GM13976 (cell line): Measurements from ENCODE around the gene PNMA8C.

ENCODE experiments used
- DNase-seq: peaks from one replicate; pipeline ENCODE4 v3.0.0; 2012; ENCODE audit warnings: low spot score
- in situ Hi-C: fragments of 300-500 bp; cut with MboI; formaldehyde crosslinking; loops from one replicate; pipeline ENCODE4 v1.12.0; 2022; ENCODE audit warnings: low sequenced_read_pairs, mixed read lengths, inconsistent platforms; ENCODE audit not compliant: unreplicated experiment
- TF ChIP-seq, protein P1 (sequence below): IDR thresholded peaks from 2 replicates; pipeline ENCODE4 v1.5.1; 2012; ENCODE audit warnings: borderline replicate concordance, mild to moderate bottlenecking; ENCODE audit not compliant: insufficient read depth; ENCODE audit errors: extremely low read depth, missing control alignments, control extremely low read depth

Gene PNMA8C

DNA sequence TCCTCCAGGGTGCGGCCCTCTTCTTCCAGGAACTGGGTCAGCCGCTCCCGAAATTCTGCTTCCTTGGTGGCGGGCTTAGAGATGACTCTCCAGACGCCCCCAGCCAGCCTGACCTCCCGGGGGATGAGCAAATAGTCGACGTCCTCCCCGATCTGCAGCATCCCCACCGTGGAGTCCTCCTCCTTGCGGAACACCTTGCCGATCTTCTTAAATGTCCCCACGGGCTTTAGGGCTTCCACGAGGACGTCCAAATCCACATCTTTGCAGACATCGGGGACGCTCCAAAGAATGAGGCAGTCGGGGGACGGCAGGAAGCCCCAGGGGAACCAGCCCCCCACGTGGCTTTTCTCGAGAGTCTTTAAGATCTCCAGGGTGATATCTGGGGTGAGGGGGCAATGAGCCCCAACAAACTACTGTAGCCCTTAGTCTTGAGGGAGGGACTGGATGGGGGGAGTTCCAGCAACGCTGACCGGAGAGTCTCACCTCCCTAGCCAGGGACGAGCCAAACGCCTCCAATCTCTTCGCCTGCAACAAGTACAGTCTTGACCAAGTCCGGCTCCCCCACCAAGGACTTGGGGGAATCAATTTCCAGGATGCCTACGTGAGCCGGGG lies 16.0 kb downstream of the PNMA8C start:
- no peak for DNase-seq
- in situ Hi-C loops = no loop called here
- TF ChIP-seq, protein P1, sequence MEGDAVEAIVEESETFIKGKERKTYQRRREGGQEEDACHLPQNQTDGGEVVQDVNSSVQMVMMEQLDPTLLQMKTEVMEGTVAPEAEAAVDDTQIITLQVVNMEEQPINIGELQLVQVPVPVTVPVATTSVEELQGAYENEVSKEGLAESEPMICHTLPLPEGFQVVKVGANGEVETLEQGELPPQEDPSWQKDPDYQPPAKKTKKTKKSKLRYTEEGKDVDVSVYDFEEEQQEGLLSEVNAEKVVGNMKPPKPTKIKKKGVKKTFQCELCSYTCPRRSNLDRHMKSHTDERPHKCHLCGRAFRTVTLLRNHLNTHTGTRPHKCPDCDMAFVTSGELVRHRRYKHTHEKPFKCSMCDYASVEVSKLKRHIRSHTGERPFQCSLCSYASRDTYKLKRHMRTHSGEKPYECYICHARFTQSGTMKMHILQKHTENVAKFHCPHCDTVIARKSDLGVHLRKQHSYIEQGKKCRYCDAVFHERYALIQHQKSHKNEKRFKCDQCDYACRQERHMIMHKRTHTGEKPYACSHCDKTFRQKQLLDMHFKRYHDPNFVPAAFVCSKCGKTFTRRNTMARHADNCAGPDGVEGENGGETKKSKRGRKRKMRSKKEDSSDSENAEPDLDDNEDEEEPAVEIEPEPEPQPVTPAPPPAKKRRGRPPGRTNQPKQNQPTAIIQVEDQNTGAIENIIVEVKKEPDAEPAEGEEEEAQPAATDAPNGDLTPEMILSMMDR = no peak

DNA sequence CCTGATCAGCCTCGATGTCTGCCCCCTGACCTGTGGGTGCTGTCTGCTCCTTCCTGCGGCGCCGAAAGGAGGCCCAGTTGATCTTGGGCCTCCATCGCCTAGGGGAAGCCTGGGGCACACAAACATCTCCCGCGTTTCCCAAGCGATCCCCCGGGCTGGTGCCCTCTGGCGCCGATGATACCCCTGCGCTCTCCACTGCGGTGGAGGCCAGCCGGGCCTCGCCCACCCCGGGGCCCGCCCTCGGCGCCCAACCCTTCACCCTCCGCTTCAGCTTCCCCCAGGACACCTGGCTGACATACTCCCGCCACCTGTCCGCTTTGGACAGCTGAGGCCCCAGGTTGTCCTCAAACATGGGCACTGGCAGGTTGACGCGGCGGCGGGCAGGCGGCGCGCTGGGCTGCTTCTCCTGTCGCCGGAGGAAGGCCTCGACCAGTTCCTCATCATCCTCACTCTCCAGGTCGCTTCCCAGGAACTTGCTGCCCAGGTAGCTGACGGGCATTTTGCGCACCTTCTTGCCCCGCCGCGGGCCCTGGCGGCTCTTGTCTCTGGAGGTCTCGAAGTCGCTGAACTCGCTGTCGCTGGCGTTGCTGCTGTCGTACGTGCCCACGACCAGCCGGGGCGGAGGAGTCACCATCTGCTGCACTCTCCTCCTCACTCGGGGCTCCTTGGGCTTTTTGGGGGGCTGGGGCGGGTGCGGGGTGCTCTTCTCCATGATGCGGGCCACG lies 16.6 kb downstream of the PNMA8C start:
- in situ Hi-C loops = no loop called here
- DNase-seq = no peak

DNA sequence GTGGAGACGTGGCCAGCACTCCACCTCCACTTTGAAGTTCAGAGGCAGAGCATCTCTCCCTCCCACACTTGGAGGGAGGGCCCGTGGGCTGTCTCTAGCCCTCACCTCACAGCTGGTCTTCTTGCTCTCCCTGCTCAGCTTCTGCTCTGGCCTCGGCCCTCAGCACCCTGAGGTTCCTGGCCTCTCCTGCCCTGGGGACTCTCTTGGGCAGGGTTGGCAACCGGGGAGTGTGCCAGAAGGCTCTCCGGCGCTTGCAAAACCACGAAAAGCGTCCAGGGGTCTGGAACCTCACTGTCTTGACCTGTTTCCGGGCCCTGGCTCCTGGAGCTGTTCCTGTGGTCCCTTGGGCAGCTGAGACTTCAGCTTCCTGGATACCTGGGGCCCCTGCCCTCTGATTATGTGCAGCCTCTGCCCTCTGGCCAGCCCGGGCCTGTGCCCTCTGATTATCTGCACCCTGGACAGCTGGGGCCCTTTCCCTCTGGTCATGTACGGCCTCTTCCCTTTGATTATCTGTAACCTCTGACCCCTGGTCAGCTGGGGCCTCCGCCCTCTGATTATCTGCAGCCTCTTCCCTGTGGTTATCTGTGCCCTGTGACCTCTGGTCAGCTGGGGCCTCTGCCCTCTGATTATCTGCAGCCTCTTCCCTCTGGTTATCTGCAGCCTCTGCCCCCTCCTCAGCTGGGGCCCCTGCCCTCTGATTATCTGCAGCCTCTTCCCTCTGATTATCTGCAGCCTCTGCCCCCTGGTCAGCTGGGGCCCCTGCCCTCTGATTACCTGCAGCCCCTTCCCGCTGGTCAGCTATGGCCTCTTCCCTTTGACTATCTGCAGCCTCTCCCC lies 17.4 kb downstream of the PNMA8C start:
- DNase-seq = no peak
- in situ Hi-C loops = no loop called here
- TF ChIP-seq, protein P1 = no peak

More for the DNA sequence above, 16.6 kb downstream of the PNMA8C start:
- TF ChIP-seq, protein P1 = no peak

DNA sequence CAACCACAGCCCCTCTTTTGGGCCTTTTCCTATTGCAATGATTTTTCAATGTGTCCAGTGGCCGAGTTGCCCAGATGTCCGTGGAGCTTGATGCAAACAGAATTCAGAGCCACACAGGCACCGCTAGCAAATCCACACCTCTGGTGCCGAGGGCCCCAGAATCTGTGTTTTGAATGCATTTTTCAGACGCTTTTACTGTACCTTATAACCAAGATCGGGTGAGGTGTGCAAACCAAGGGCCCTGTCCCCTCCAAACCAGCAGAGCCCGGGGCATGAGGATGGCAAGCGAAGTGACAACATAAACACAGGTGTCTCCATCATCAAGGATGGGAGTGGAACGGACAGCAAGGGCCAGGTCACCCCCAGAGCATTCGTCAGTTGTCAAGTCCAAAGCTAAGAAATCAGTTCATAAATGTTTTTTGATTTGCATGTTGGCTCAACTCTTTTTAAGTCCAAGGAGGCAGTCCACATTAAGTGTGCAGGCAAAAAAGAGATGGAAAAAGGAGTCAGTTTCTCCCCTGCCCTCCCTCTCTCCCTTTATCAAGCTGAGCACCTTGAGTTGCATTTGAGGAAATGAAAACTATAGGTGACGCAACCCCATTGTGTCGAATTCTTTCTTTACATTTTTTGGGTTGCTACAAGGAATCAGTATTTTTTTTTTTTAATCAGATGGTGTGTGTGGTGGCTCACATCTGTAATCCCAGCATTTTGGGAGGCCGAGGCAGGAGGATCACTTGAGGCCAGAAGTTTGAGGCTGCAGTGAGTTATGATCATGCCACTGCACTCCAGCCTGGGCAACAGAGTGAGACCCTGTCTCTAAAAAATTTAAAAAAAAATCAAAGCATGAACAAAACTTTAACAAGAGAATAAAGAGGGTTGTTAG lies 18.3 kb downstream of the PNMA8C start:
- in situ Hi-C loops = no loop called here

DNA sequence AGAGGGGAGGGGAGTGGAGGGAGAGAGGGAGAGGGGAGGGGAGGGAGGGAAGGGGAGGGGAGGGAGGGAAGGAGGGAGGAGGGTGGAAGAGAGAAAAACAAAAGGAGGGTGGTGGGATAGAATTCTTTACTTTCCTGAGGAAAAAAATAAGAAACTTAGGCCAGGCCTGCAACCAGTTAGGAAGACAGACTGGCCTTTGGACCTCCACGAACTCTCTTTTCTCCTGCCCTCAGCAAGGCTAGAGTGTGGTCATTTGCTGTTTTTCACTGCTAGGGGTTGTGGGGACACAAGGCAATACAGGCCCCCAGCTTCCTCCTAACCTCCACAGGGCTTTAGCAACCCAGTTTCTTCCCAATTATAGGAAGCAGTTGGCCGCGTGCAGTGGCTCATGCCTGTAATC lies 19.5 kb downstream of the PNMA8C start:
- in situ Hi-C loops = no loop called here
- no peak for DNase-seq
- TF ChIP-seq, protein P1 = no peak

More for the DNA sequence above, 18.3 kb downstream of the PNMA8C start:
- TF ChIP-seq, protein P1 = no peak
- DNase-seq = no peak

DNA sequence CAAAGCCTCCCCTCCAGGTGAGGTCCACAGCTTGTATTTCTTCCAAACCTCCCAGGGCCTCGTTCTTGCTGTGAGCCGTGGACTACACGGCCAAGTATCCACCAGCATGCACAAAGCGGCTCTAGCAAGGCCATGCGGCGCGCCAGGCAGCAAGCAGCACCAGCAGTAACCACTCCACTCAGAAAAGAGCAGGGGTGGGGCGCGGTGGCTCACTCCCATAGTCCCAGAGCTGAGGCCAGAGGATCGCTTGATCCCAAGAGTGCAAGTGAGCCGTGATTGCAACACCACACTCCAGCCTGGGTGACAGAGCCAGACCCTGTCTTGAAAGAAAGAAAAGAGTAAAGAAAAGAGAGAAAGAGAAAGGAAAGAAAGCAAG lies 20.1 kb downstream of the PNMA8C start:
- in situ Hi-C loops = no loop called here
- DNase-seq = no peak
- TF ChIP-seq, protein P1 = no peak
